K562 (cell line): Measurements from ENCODE around the gene NOTCH3. TPM values are rescaled to one million over a fixed set of nuclear protein-coding genes. Genes with fewer than 3 reads are reported as not detected.

ENCODE experiments used
- ATAC-seq: fragments of 200-7000 bp; cut with Tn5 transposase; 3 replicates; pipeline ENCODE4 v1.9.1; 2020; ENCODE audit warnings: moderate library complexity
- BruUV-seq: library from RNA; stranded (reverse); fragments of 400-500 nt; replicated peaks from 2 replicates; lab custom pipeline; 2021; lab: Mats Ljungman, UMichigan
- CTCF ChIA-PET: fragments of 300-600 bp; formaldehyde crosslinking; extraction: SDS; loops from one replicate; lab custom pipeline; 2021; ENCODE audit warnings: low intra/inter-chr PET ratio; lab: Yijun Ruan, JAX
- POLR2A ChIA-PET: fragments of 300-600, 350-650 bp; sonication (Branson Sonifier 250); formaldehyde crosslinking; extraction: SDS; loops from one replicate; lab custom pipeline; 2021; ENCODE audit warnings: antibody characterized with exemption, inconsistent platforms; lab: Yijun Ruan, JAX
- DNase-seq, 4 experiments: peaks; one replicate each; pipeline versions ENCODE4 v3.0.0 to v3.0.0-alpha.2; 2011 to 2018; ENCODE audit warnings: low spot score in 3 of 4, mixed read lengths in 3 of 4; ENCODE audit errors: extremely low read depth in 1 of 4
- FAIRE-seq: peaks from 2 replicates; lab custom pipeline; 2011; peaks lifted over from hg19 to GRCh38; lab: Jason Lieb, UNC
- H2AFZ ChIP-seq: 2 replicates; pipeline ENCODE4 v1.6.0; 2011; ENCODE audit warnings: low read depth, low read length, control low read depth, inconsistent platforms
- H3K27ac ChIP-seq: fragments of 200-600 bp; 3 replicates; pipeline ENCODE4 v1.8.0; 2011; ENCODE audit warnings: low read depth, mild to moderate bottlenecking, control low read depth, inconsistent platforms, low read length, moderate library complexity, mixed read lengths; ENCODE audit errors: extremely low read depth
- H3K27me3 ChIP-seq, 2 experiments: fragments of 300-600 bp in 1 of 2; 2 replicates in 1 of 2; 3 replicates in 1 of 2; pipeline versions ENCODE4 v1.6.0 to v1.8.0; 2011; ENCODE audit warnings: inconsistent platforms in 2 of 2, low read length in 2 of 2, mild to moderate bottlenecking in 1 of 2, mixed read lengths in 1 of 2, moderate library complexity in 1 of 2; ENCODE audit not compliant: control insufficient read depth in 2 of 2, insufficient read depth in 2 of 2
- H3K36me3 ChIP-seq: fragments of 300-600 bp; 3 replicates; pipeline ENCODE4 v1.8.0; 2011; ENCODE audit warnings: mild to moderate bottlenecking, low read length, inconsistent platforms; ENCODE audit not compliant: control insufficient read depth, insufficient read depth
- H3K4me1 ChIP-seq, 2 experiments: fragments of 200-600 bp in 1 of 2; replicated peaks in 1 of 2; 2 replicates in 1 of 2; 3 replicates in 1 of 2; pipeline versions ENCODE4 v1.5.1 to v1.8.0; 2011; ENCODE audit warnings: inconsistent platforms in 2 of 2, low read length in 2 of 2, mild to moderate bottlenecking in 1 of 2, mixed read lengths in 1 of 2, moderate library complexity in 1 of 2; ENCODE audit not compliant: control insufficient read depth in 2 of 2, insufficient read depth in 2 of 2
- H3K4me2 ChIP-seq: 2 replicates; pipeline ENCODE4 v1.6.1; 2011; ENCODE audit warnings: low read length, control low read depth, inconsistent platforms, mixed read lengths; ENCODE audit not compliant: insufficient read depth
- H3K4me3 ChIP-seq: fragments of 200-600 bp; sonication (generic), shearing (Covaris generic); 2 replicates; pipeline ENCODE4 v1.5.1; 2016; ENCODE audit warnings: control low read depth, inconsistent platforms
- H3K79me2 ChIP-seq: fragments of 200-600 bp; 3 replicates; pipeline ENCODE4 v1.8.0; 2011; ENCODE audit warnings: low read length, inconsistent platforms; ENCODE audit not compliant: control insufficient read depth, insufficient read depth
- H3K9ac ChIP-seq, 2 experiments: 2 replicates each; pipeline versions ENCODE4 v1.6.0 to v1.6.1; 2011; ENCODE audit warnings: low read depth in 2 of 2, low read length in 2 of 2, control low read depth in 1 of 2, inconsistent platforms in 1 of 2, mild to moderate bottlenecking in 1 of 2, mixed read lengths in 1 of 2; ENCODE audit not compliant: insufficient read depth in 1 of 2
- H3K9me1 ChIP-seq: one replicate; pipeline ENCODE4 v1.6.0; 2011; ENCODE audit warnings: inconsistent platforms, mild to moderate bottlenecking, low read length, moderate library complexity; ENCODE audit not compliant: control insufficient read depth, insufficient read depth
- H3K9me3 ChIP-seq: replicated peaks from 2 replicates; pipeline ENCODE4 v1.5.1; 2011; ENCODE audit warnings: low read depth, low read length, inconsistent platforms; ENCODE audit not compliant: control insufficient read depth, insufficient read depth
- H4K20me1 ChIP-seq: replicated peaks from 2 replicates; pipeline ENCODE4 v1.6.1; 2011; ENCODE audit warnings: low read length, inconsistent platforms, mixed read lengths; ENCODE audit not compliant: control insufficient read depth, insufficient read depth
- L3MBTL2 ChIP-seq: fragments of 450-650 bp; IDR thresholded peaks from 2 replicates; pipeline ENCODE4 v1.6.1; 2016; ENCODE audit warnings: mild to moderate bottlenecking, moderate library complexity
- POLR2G ChIP-seq: fragments of 200-400 bp; formaldehyde crosslinking; IDR thresholded peaks from 2 replicates; pipeline ENCODE4 v1.6.1; 2017; ENCODE audit warnings: low read depth, mild to moderate bottlenecking, antibody characterized with exemption, low read length, moderate library complexity
- PTTG1 ChIP-seq: fragments of 450-650 bp; IDR thresholded peaks from 2 replicates; pipeline ENCODE4 v1.6.1; 2016; ENCODE audit warnings: low read depth, mild to moderate bottlenecking, missing genetic modification characterization, missing compliant biosample characterization
- SP2 ChIP-seq: IDR thresholded peaks from 2 replicates; pipeline ENCODE4 v1.6.1; 2011; ENCODE audit warnings: mild to moderate bottlenecking, low read depth, low read length, moderate library complexity; ENCODE audit not compliant: poor library complexity, severe bottlenecking; ENCODE audit errors: extremely low read depth
- TAF7 ChIP-seq: fragments of 450-650 bp; IDR thresholded peaks from 2 replicates; pipeline ENCODE4 v1.6.1; 2016; ENCODE audit warnings: missing genetic modification characterization, missing compliant biosample characterization
- TARDBP ChIP-seq: fragments of 450-650 bp; IDR thresholded peaks from 2 replicates; pipeline ENCODE4 v1.6.1; 2016
- TEAD2 ChIP-seq: fragments of 450-650 bp; IDR thresholded peaks from 2 replicates; pipeline ENCODE4 v1.6.1; 2016; ENCODE audit warnings: missing genetic modification characterization, control low read depth, missing compliant biosample characterization
- USF2 ChIP-seq: sonication (generic); formaldehyde crosslinking; IDR thresholded peaks from 2 replicates; pipeline ENCODE4 v1.5.0; 2020; ENCODE audit warnings: missing genetic modification reagents
- ZBTB40 ChIP-seq, 2 experiments: fragments of 450-650 bp in 1 of 2; sonication (generic) in 1 of 2; formaldehyde crosslinking in 1 of 2; IDR thresholded peaks; 2 replicates each; pipeline versions ENCODE4 v1.7.1 to v1.9.0; 2016 to 2022; ENCODE audit warnings: inconsistent platforms in 1 of 2, mild to moderate bottlenecking in 1 of 2, missing genetic modification reagents in 1 of 2
- WGBS: fragments of 100-300 bp; shearing (Covaris generic); methylation state at CpG from one replicate; pipeline ENCODE4 v1.1.6; 2016; ENCODE audit warnings: low coverage, mixed read lengths; ENCODE audit not compliant: insufficient coverage; ENCODE audit errors: missing lambda C conversion rate; 5-methylcytosine and 5-hydroxymethylcytosine counted together
- in situ Hi-C: fragments of 300-500 bp; cut with MboI; formaldehyde crosslinking; loops from 4 replicates; pipeline ENCODE4 v1.15.0; 2018; ENCODE audit warnings: inconsistent platforms, mixed read lengths
- intact Hi-C: fragments of 100-400 bp; cut with micrococcal nuclease; formaldehyde crosslinking; loops from 2 replicates; pipeline ENCODE4 v1.14.2; 2022
- polyA plus RNA-seq, 8 experiments: library from polyadenylated mRNA; depleted of rRNA in 4 of 8; stranded (reverse) in 5 of 8; unstranded in 3 of 8; fragments of >200 nt; fragmentation: Nextera tagmentation in 2 of 8; fragmentation: Illumina TruSeq in 1 of 8; extraction: Ambion mirVana in 2 of 8; extraction: Trizol in 1 of 8; gene quantifications; 2 replicates each; pipeline versions ENCODE4 v1.2.1 to v1.2.3, GENCODE V29; 2011 to 2014; ENCODE audit warnings: inconsistent platforms in 1 of 8, missing spikeins in 1 of 8
- total RNA-seq, 7 experiments: library from RNA; depleted of rRNA in 6 of 7; stranded (reverse); fragments of >200 nt in 6 of 7; fragmentation: Illumina TruSeq in 2 of 7; extraction: Trizol in 2 of 7; gene quantifications; 2 replicates each; pipeline versions ENCODE4 v1.2.1 to v1.2.3, GENCODE V29; 2011 to 2021; ENCODE audit warnings: low replicate concordance in 1 of 7

The NOTCH3 gene
- total and polyA plus RNA-seq, 9 of the 15 experiments (the other 6 are each of a cell fraction or from before 2014, with no cell fraction given) = under 0.01 to 1.2 (median 0.16) TPM

- CTCF ChIA-PET = no interaction called here
- FAIRE-seq (no peak), DNase-seq (no peak), ATAC-seq (no peak)
- no peaks in the 10 kb centered on the region for H4K20me1 ChIP-seq
- no peak overlapping the region for H3K4me2 ChIP-seq
- H3K36me3 ChIP-seq = peaks cover 16% of the 10 kb centered on the region; the same call in 2 of the 3 replicates
- WGBS = 78% methylated on average over 29 of the region's 58 CpGs
- H3K27ac ChIP-seq = no peak overlapping the region
- H3K4me1 ChIP-seq = peaks cover 0 to 20% of the 10 kb centered on the region in 2 experiments; a peak in 2 of 5 replicates
- no peak overlapping the region for H3K4me3 ChIP-seq
- in situ Hi-C loops = no loop called here
- H3K9ac ChIP-seq = no peak overlapping the region
- no peaks in the 10 kb centered on the region for H3K9me3 ChIP-seq
- no TSS peak for BruUV-seq
- H3K79me2 ChIP-seq = no peaks in the 10 kb centered on the region
- intact Hi-C loops = no loop called here
- peaks cover 2 to 18% of the 10 kb centered on the region in 2 experiments; a peak in 3 of 5 replicates for H3K27me3 ChIP-seq
- no peak overlapping the region for H2AFZ ChIP-seq
- H3K9me1 ChIP-seq = no peaks in the 10 kb centered on the region
- POLR2A ChIA-PET = interaction anchor here (0.6 to 2.2 kb wide), 4 partner anchors 12 to 327 kb away, joined by 3 to 5 read pairs (median 4); no protein-coding TSS in a partner anchor
- no peak for TF ChIP-seq TARDBP
- peak; percentile 68 for TF ChIP-seq L3MBTL2
- TF ChIP-seq ZBTB40 (IDR thresholded peaks at IDR 0.05) = peak; percentile 82
- TF ChIP-seq ZBTB40 (CRISPR knock-in tag; IDR thresholded peaks at IDR 0.05) = no peak
- peak; percentile 63 for TF ChIP-seq POLR2G
- peak; percentile 61 for TF ChIP-seq USF2 (CRISPR knock-in tag)
- TF ChIP-seq SP2 = peak; percentile 23
- no peak for TF ChIP-seq TAF7 (tag)
- no peak for TF ChIP-seq PTTG1 (tag)
- TF ChIP-seq TEAD2 = no peak
Measured at GRCh38 chr19:15113245-15114152, 87.3 kb downstream of the NOTCH3 start.
